Fibroblast of skin of scalp (primary cell): ENCODE data around the gene GGN.
"Not testable (repeated sequence)": the region's sequence is repeated elsewhere in the genome, so short reads cannot be mapped to it uniquely, and the experiment has no call there.

Source experiments
- DNase-seq: peaks from one replicate; pipeline ENCODE4 v3.0.0-alpha.2; 2013

The GGN gene

GRCh38 chr19:38411898-38412297 lies 24.1 kb upstream of the GGN start:
- not testable (repeated sequence) for DNase-seq

GRCh38 chr19:38411041-38411712 lies 23.3 kb upstream of the GGN start:
- no peak for DNase-seq

- DNase-seq, result not testable (repeated sequence)
Observed at GRCh38 chr19:38410407-38410806, 22.6 kb upstream of the GGN start.

- DNase-seq, result peak; percentile 57
Observed at GRCh38 chr19:38409631-38410133, 21.8 kb upstream of the GGN start.

GRCh38 chr19:38405276-38405675 lies 17.4 kb upstream of the GGN start:
- no peak for DNase-seq

- no peak for DNase-seq
Observed at GRCh38 chr19:38404858-38405257, 17.0 kb upstream of the GGN start.

GRCh38 chr19:38402967-38403674 lies 15.3 kb upstream of the GGN start, which contains the start of gene FAM98C:
Gene FAM98C (plus strand): TSS chr19:38403093. CDS start chr19:38403154, 61 bp downstream.
- peak; percentile 97 for DNase-seq

GRCh38 chr19:38402623-38402966 lies 14.8 kb upstream of the GGN start:
- DNase-seq, result no peak

GRCh38 chr19:38401148-38401547 lies 13.3 kb upstream of the GGN start:
- DNase-seq, result no peak

- DNase-seq, result no peak
Observed at GRCh38 chr19:38400361-38400760, 12.5 kb upstream of the GGN start.

GRCh38 chr19:38399537-38399936 lies 11.7 kb upstream of the GGN start:
- no peak for DNase-seq

GRCh38 chr19:38399081-38399480 lies 11.2 kb upstream of the GGN start:
- no peak for DNase-seq

- DNase-seq, result no peak
Observed at GRCh38 chr19:38395381-38396114, 7.7 kb upstream of the GGN start.

GRCh38 chr19:38394488-38394887 lies 6.7 kb upstream of the GGN start:
- DNase-seq, result peak; percentile 54

- DNase-seq, result peak; percentile 50
Observed at GRCh38 chr19:38392707-38393308, 5.0 kb upstream of the GGN start.

GRCh38 chr19:38391911-38392464 lies 4.2 kb upstream of the GGN start:
- no peak for DNase-seq

GRCh38 chr19:38389957-38390924 lies 2.4 kb upstream of the GGN start:
- no peak for DNase-seq

- peak; percentile 85 for DNase-seq
Observed at GRCh38 chr19:38389101-38389925, 1.5 kb upstream of the GGN start.

- DNase-seq, result peak; percentile 65
Observed at GRCh38 chr19:38388349-38389100, 691 bp upstream of the GGN start, which contains the start of gene SPRED3. Gene SPRED3 (plus strand): TSS chr19:38388697. CDS start chr19:38390303, 1,606 bp downstream.
